B cell (primary cell): ENCODE measurements around the gene LRP5. TPM values are rescaled to one million over a fixed set of nuclear protein-coding genes. Genes with fewer than 3 reads are reported as not detected.

Source experiments
- ATAC-seq: fragments of 200-7000 bp; cut with Tn5 transposase; one replicate; pipeline ENCODE4 v1.10.0; 2021; ENCODE audit warnings: low read depth, mild to moderate bottlenecking, moderate number of reproducible peaks, moderate library complexity
- CTCF ChIA-PET: fragments of 350-600 bp; sonication (Branson Sonifier 250); formaldehyde crosslinking; loops from one replicate; lab custom pipeline; 2021; ENCODE audit warnings: antibody characterized with exemption, inconsistent platforms; lab: Charles Lee
- POLR2A ChIA-PET: fragments of 350-600 bp; sonication (Branson Sonifier 250); formaldehyde crosslinking; loops from one replicate; lab custom pipeline; 2021; ENCODE audit warnings: antibody characterized with exemption; lab: Charles Lee
- DNase-seq: peaks from one replicate; pipeline ENCODE4 v3.0.0; 2013
- H2AFZ ChIP-seq: 2 replicates; pipeline ENCODE4 v1.6.1; 2012; ENCODE audit warnings: mild to moderate bottlenecking, low read depth, low read length; ENCODE audit not compliant: insufficient read depth, poor library complexity, severe bottlenecking
- H3K27ac ChIP-seq, 2 donors: 1 replicate in 1 of 2; 2 replicates in 1 of 2; pipeline ENCODE4 v1.5.1; 2012 to 2013; ENCODE audit warnings: low read length in 2 of 2, mild to moderate bottlenecking in 2 of 2, moderate library complexity in 1 of 2
- H3K27me3 ChIP-seq, 4 experiments: fragments of 200-600 bp in 1 of 4; sonication (generic) in 1 of 4; replicated peaks in 1 of 4; 1 replicate in 2 of 4; 2 replicates in 2 of 4; pipeline versions ENCODE4 v1.6.1 to v1.7.0; 2013 to 2016; ENCODE audit warnings: low read length in 3 of 4, mild to moderate bottlenecking in 2 of 4, mixed read lengths in 1 of 4, moderate library complexity in 1 of 4; ENCODE audit not compliant: insufficient read depth in 4 of 4, control insufficient read depth in 3 of 4; ENCODE audit errors: control extremely low read depth in 1 of 4
- H3K36me3 ChIP-seq, 2 experiments: replicated peaks in 1 of 2; 1 replicate in 1 of 2; 2 replicates in 1 of 2; pipeline versions ENCODE4 v1.6.1 to v1.7.1; 2013; ENCODE audit warnings: low read length in 1 of 2; ENCODE audit not compliant: insufficient read depth in 2 of 2, control insufficient read depth in 1 of 2; ENCODE audit errors: control extremely low read depth in 1 of 2, extremely low read depth in 1 of 2
- H3K4me1 ChIP-seq, 2 donors: fragments of 200-600 bp in 1 of 2; sonication (generic) in 1 of 2; 1 replicate in 1 of 2; 2 replicates in 1 of 2; pipeline versions ENCODE4 v1.5.1 to v1.6.1; 2013 to 2017; ENCODE audit warnings: low read length in 2 of 2; ENCODE audit not compliant: control insufficient read depth in 2 of 2, insufficient read depth in 2 of 2
- H3K4me2 ChIP-seq: replicated peaks from 2 replicates; pipeline ENCODE3; 2012; ENCODE audit warnings: mild to moderate bottlenecking, low read depth, low read length; ENCODE audit not compliant: poor library complexity, severe bottlenecking
- H3K4me3 ChIP-seq, 5 experiments: fragments of 200-600 bp in 1 of 5; sonication (generic) in 1 of 5; 1 replicate in 3 of 5; 2 replicates in 2 of 5; pipeline versions ENCODE4 v1.5.1 to v1.7.0; 2011 to 2016; ENCODE audit warnings: low read length in 4 of 5, mild to moderate bottlenecking in 4 of 5, low read depth in 2 of 5, control low read depth in 1 of 5, moderate library complexity in 1 of 5; ENCODE audit not compliant: insufficient read depth in 1 of 5; ENCODE audit errors: control extremely low read depth in 1 of 5, extremely low read depth in 1 of 5
- H3K79me2 ChIP-seq: fragments of 200-600 bp; sonication (generic); one replicate; pipeline ENCODE4 v1.6.0; 2016; ENCODE audit warnings: low read length; ENCODE audit not compliant: control insufficient read depth, insufficient read depth
- H3K9ac ChIP-seq: fragments of 200-600 bp; sonication (generic); 2 replicates; pipeline ENCODE4 v1.6.1; 2017; ENCODE audit warnings: mild to moderate bottlenecking, low read length, moderate library complexity
- H3K9me3 ChIP-seq, 3 donors: one replicate each; pipeline versions ENCODE4 v1.6.1 to v1.7.1; 2013; ENCODE audit warnings: low read length in 2 of 3; ENCODE audit not compliant: control insufficient read depth in 2 of 3, insufficient read depth in 1 of 3; ENCODE audit errors: control extremely low read depth in 1 of 3
- H4K20me1 ChIP-seq: 2 replicates; pipeline ENCODE4 v1.6.0; 2012; ENCODE audit warnings: mild to moderate bottlenecking, low read length; ENCODE audit not compliant: insufficient read depth, control insufficient read depth, poor library complexity, severe bottlenecking
- H3K27ac Mint-ChIP-seq: one replicate; pipeline ENCODE4 v1.8.0; 2021; ENCODE audit warnings: mixed read lengths
- H3K27me3 Mint-ChIP-seq: one replicate; pipeline ENCODE4 v1.8.0; 2021; ENCODE audit warnings: mixed read lengths
- H3K4me1 Mint-ChIP-seq: one replicate; pipeline ENCODE4 v1.8.0; 2021; ENCODE audit warnings: mixed read lengths
- H3K4me3 Mint-ChIP-seq: one replicate; pipeline ENCODE4 v1.8.0; 2021; ENCODE audit warnings: mixed read lengths
- H3K9me3 Mint-ChIP-seq: one replicate; pipeline ENCODE4 v1.8.0; 2022; ENCODE audit warnings: mixed read lengths; ENCODE audit not compliant: insufficient read depth
- EZH2 ChIP-seq: IDR thresholded peaks from 2 replicates; pipeline ENCODE4 v1.6.1; 2012; ENCODE audit warnings: borderline replicate concordance, low read depth, mild to moderate bottlenecking, moderate library complexity, low read length; ENCODE audit not compliant: insufficient read depth, poor library complexity, severe bottlenecking
- WGBS: methylation state at CpG from one replicate; pipeline ENCODE4 v1.1.5; 2013; ENCODE audit warnings: missing lambda C conversion rate; ENCODE audit not compliant: insufficient coverage; 5-methylcytosine and 5-hydroxymethylcytosine counted together
- intact Hi-C: fragments of 100-400 bp; cut with micrococcal nuclease; formaldehyde crosslinking; loops from one replicate; pipeline ENCODE4 v1.10.0; 2022
- polyA plus RNA-seq: library from polyadenylated mRNA; depleted of rRNA; stranded (reverse); fragments of >200 nt; gene quantifications from 2 replicates; pipeline ENCODE4 v1.2.3, GENCODE V29; 2012
- total RNA-seq, 2 donors: library from RNA; stranded (reverse); fragments of 120-200 nt in 1 of 2; gene quantifications; 1 replicate in 1 of 2; 2 replicates in 1 of 2; pipeline versions ENCODE4 v1.2.3 to v1.2.4, GENCODE V29; 2013 to 2022
- TF ChIP-seq, protein P1 (sequence below): fragments of 200-600 bp; IDR thresholded peaks from one replicate; pipeline ENCODE4 v1.8.0; 2022; ENCODE audit warnings: antibody characterized with exemption, mild to moderate bottlenecking

LRP5 gene
- total and polyA plus RNA-seq, 2 donors (not counting 1 experiment from before 2014, with no cell fraction given) = 2.4 to 13.9 TPM

- Histone ChIP-seq H3K9ac (no peak overlapping the region), H4K20me1 (no peaks in the 10 kb centered on the region), H3K27me3 (no peaks in the 10 kb centered on the region), H3K27ac (no peak overlapping the region), H2AFZ (no peak overlapping the region), H3K36me3 (no peaks in the 10 kb centered on the region), H3K4me2 (no peak overlapping the region), H3K4me1 (peaks cover 0 to 18% of the 10 kb centered on the region in 2 donors), H3K9me3 (peaks cover 0 to 8% (median 6%) of the 10 kb centered on the region in 3 donors), H3K4me3 (no peak overlapping the region), H3K79me2 (no peaks in the 10 kb centered on the region)
- Mint-ChIP-seq H3K27ac (no peak overlapping the region), H3K27me3 (no peaks in the 10 kb centered on the region), H3K9me3 (no peaks in the 10 kb centered on the region), H3K4me1 (peaks cover 11% of the 10 kb centered on the region), H3K4me3 (no peak overlapping the region)
- TF ChIP-seq, protein P1, sequence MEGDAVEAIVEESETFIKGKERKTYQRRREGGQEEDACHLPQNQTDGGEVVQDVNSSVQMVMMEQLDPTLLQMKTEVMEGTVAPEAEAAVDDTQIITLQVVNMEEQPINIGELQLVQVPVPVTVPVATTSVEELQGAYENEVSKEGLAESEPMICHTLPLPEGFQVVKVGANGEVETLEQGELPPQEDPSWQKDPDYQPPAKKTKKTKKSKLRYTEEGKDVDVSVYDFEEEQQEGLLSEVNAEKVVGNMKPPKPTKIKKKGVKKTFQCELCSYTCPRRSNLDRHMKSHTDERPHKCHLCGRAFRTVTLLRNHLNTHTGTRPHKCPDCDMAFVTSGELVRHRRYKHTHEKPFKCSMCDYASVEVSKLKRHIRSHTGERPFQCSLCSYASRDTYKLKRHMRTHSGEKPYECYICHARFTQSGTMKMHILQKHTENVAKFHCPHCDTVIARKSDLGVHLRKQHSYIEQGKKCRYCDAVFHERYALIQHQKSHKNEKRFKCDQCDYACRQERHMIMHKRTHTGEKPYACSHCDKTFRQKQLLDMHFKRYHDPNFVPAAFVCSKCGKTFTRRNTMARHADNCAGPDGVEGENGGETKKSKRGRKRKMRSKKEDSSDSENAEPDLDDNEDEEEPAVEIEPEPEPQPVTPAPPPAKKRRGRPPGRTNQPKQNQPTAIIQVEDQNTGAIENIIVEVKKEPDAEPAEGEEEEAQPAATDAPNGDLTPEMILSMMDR = no peak
- no peak for TF ChIP-seq EZH2
- CTCF ChIA-PET = interaction anchor here (0.9 to 10.2 kb wide), 6 partner anchors 30 to 106 kb away, joined by 3 to 427 read pairs (median 4); no protein-coding TSS in a partner anchor
- ATAC-seq (no peak), DNase-seq (no peak)
- 93% methylated on average over 7 of the region's 7 CpGs for WGBS
- POLR2A ChIA-PET = no interaction called here
- intact Hi-C loops = no loop called here
Measured at GRCh38 chr11:68303982-68304780, 8.2 kb upstream of the LRP5 start.

DNA sequence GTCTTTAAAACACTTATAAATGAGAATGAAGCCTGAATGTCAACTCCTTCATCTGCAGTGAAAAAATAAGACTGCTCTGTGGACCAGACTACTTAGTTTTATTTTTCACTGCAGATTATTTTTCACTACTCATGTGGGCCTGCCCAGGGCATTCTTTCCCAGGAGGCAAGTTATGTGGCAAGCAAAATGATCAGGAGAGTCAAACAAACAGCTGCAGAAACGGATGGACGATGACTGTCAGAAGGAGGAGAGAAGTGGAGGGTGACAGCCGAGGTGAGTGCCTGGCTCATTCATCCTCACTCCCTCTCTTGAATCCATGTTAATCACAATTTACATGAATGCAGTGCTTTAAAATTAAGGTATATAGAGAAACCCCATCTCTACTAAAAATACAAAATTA lies 5.8 kb upstream of the LRP5 start:
- Mint-ChIP-seq H3K27ac (no peak overlapping the region), H3K4me1 (peaks cover 13% of the 10 kb centered on the region), H3K4me3 (no peak overlapping the region), H3K9me3 (no peaks in the 10 kb centered on the region), H3K27me3 (no peaks in the 10 kb centered on the region)
- no peak overlapping the region for H3K27ac ChIP-seq
- H4K20me1 ChIP-seq = no peaks in the 10 kb centered on the region
- no peak overlapping the region for H3K4me3 ChIP-seq
- H3K9ac ChIP-seq = no peak overlapping the region
- WGBS = no CpG with 5 or more reads among the region's 3 CpGs
- TF ChIP-seq, protein P1 = no peak
- TF ChIP-seq EZH2 = no peak
- H3K79me2 ChIP-seq = no peaks in the 10 kb centered on the region
- no peak overlapping the region for H3K4me2 ChIP-seq
- peaks cover 0 to 4% (median 0%) of the 10 kb centered on the region in 4 experiments for H3K27me3 ChIP-seq
- ATAC-seq (no peak), DNase-seq (no peak)
- intact Hi-C loops = no loop called here
- peaks cover 0 to 18% of the 10 kb centered on the region in 2 donors for H3K4me1 ChIP-seq
- no peak overlapping the region for H2AFZ ChIP-seq
- H3K36me3 ChIP-seq = no peaks in the 10 kb centered on the region
- ChIA-PET CTCF (no interaction called here), POLR2A (no interaction called here)
- H3K9me3 ChIP-seq = peaks cover 0 to 8% (median 6%) of the 10 kb centered on the region in 3 donors
